WTC11 (cell line): ENCODE results near the gene SCYGR7. TPM values are rescaled to one million over a fixed set of nuclear protein-coding genes. Genes with fewer than 3 reads are reported as not detected.
"Not testable (repeated sequence)": the region's sequence is repeated elsewhere in the genome, so short reads cannot be mapped to it uniquely, and the experiment has no call there.

ENCODE experiments used
- ATAC-seq: fragments of 200-7000 bp; cut with Tn5 transposase; 2 replicates; pipeline ENCODE4 v1.10.0; 2021; ENCODE audit warnings: mild to moderate bottlenecking, moderate library complexity
- CTCF ChIA-PET: fragments of 300-600 bp; sonication (Branson Sonifier 250); formaldehyde crosslinking; loops from one replicate; lab custom pipeline; 2021; ENCODE audit warnings: antibody characterized with exemption; lab: Charles Lee
- POLR2A ChIA-PET: fragments of 350-600 bp; sonication (Branson Sonifier 250); formaldehyde crosslinking; loops from one replicate; lab custom pipeline; 2021; ENCODE audit warnings: antibody characterized with exemption; lab: Charles Lee
- DNase-seq: peaks from one replicate; pipeline ENCODE4 v3.0.0; 2021; ENCODE audit warnings: low spot score
- H3K27ac Mint-ChIP-seq: 2 replicates; pipeline ENCODE4 v1.8.0; 2021; ENCODE audit warnings: mixed read lengths
- H3K27me3 Mint-ChIP-seq: 2 replicates; pipeline ENCODE4 v1.8.0; 2021; ENCODE audit warnings: low read depth, mild to moderate bottlenecking, moderate library complexity, mixed read lengths
- H3K36me3 Mint-ChIP-seq: 2 replicates; pipeline ENCODE4 v1.8.0; 2021; ENCODE audit warnings: mixed read lengths
- H3K4me1 Mint-ChIP-seq: 2 replicates; pipeline ENCODE4 v1.8.0; 2022; ENCODE audit warnings: mixed read lengths
- H3K4me3 Mint-ChIP-seq: 2 replicates; pipeline ENCODE4 v1.8.0; 2021; ENCODE audit warnings: mild to moderate bottlenecking, moderate library complexity, mixed read lengths
- H3K9me3 Mint-ChIP-seq: 2 replicates; pipeline ENCODE4 v1.8.0; 2021; ENCODE audit warnings: mixed read lengths
- EMX1 ChIP-seq: fragments of 250-450 bp; sonication (Bioruptor Pico); IDR thresholded peaks from 2 replicates; pipeline ENCODE4 v1.8.0; 2021; ENCODE audit warnings: mild to moderate bottlenecking
- ERG ChIP-seq: fragments of 250-450 bp; sonication (Bioruptor Pico); IDR thresholded peaks from 2 replicates; pipeline ENCODE4 v1.8.0; 2021; ENCODE audit warnings: mild to moderate bottlenecking
- ESRRA ChIP-seq: sonication (generic); formaldehyde crosslinking; IDR thresholded peaks from 2 replicates; pipeline ENCODE4 v1.8.1; 2022; ENCODE audit warnings: mild to moderate bottlenecking, missing genetic modification reagents, borderline replicate concordance
- FOXJ3 ChIP-seq: sonication (generic); formaldehyde crosslinking; IDR thresholded peaks from 2 replicates; pipeline ENCODE4 v1.9.0; 2021; ENCODE audit warnings: missing genetic modification reagents, mild to moderate bottlenecking, borderline replicate concordance
- GABPB1 ChIP-seq: sonication (generic); formaldehyde crosslinking; IDR thresholded peaks from 2 replicates; pipeline ENCODE4 v1.8.1; 2023; ENCODE audit warnings: mild to moderate bottlenecking, missing genetic modification reagents
- MAX ChIP-seq: sonication (generic); formaldehyde crosslinking; IDR thresholded peaks from 2 replicates; pipeline ENCODE4 v1.8.0; 2022; ENCODE audit warnings: mild to moderate bottlenecking, missing genetic modification reagents
- OVOL2 ChIP-seq: fragments of 250-450 bp; sonication (Bioruptor Pico); IDR thresholded peaks from 2 replicates; pipeline ENCODE4 v1.9.0; 2021; ENCODE audit warnings: mild to moderate bottlenecking, borderline replicate concordance
- PRDM15 ChIP-seq: sonication (generic); formaldehyde crosslinking; IDR thresholded peaks from 2 replicates; pipeline ENCODE4 v1.8.0; 2022; ENCODE audit warnings: missing genetic modification reagents
- RELA ChIP-seq: sonication (generic); formaldehyde crosslinking; IDR thresholded peaks from 2 replicates; pipeline ENCODE4 v1.8.1; 2022; ENCODE audit warnings: missing genetic modification reagents, mild to moderate bottlenecking, borderline replicate concordance
- SMAD3 ChIP-seq: sonication (generic); formaldehyde crosslinking; IDR thresholded peaks from 2 replicates; pipeline ENCODE4 v1.8.0; 2022; ENCODE audit warnings: missing genetic modification reagents, mild to moderate bottlenecking, borderline replicate concordance
- SP1 ChIP-seq: sonication (generic); formaldehyde crosslinking; conservative IDR thresholded peaks from 2 replicates; pipeline ENCODE4 v1.8.1; 2022; ENCODE audit warnings: missing genetic modification reagents
- TEAD1 ChIP-seq: sonication (generic); formaldehyde crosslinking; IDR thresholded peaks from 2 replicates; pipeline ENCODE4 v1.8.0; 2022; ENCODE audit warnings: mild to moderate bottlenecking, missing genetic modification reagents
- USF1 ChIP-seq: sonication (generic); formaldehyde crosslinking; IDR thresholded peaks from 2 replicates; pipeline ENCODE4 v1.8.0; 2022; ENCODE audit warnings: mild to moderate bottlenecking, missing genetic modification reagents
- USF2 ChIP-seq: sonication (generic); formaldehyde crosslinking; IDR thresholded peaks from 2 replicates; pipeline ENCODE4 v1.8.1; 2023; ENCODE audit warnings: mild to moderate bottlenecking, missing genetic modification reagents, moderate library complexity
- ZBTB21 ChIP-seq: sonication (generic); formaldehyde crosslinking; IDR thresholded peaks from 2 replicates; pipeline ENCODE4 v1.8.1; 2023; ENCODE audit warnings: mild to moderate bottlenecking, missing genetic modification reagents, borderline replicate concordance
- ZNF138 ChIP-seq: sonication (generic); formaldehyde crosslinking; conservative IDR thresholded peaks from 2 replicates; pipeline ENCODE4 v1.8.1; 2022; ENCODE audit warnings: mild to moderate bottlenecking, moderate library complexity, missing genetic modification reagents
- ZNF219 ChIP-seq: sonication (generic); formaldehyde crosslinking; IDR thresholded peaks from 2 replicates; pipeline ENCODE4 v1.8.0; 2023; ENCODE audit warnings: missing genetic modification reagents, mild to moderate bottlenecking, borderline replicate concordance
- ZNF232 ChIP-seq: sonication (generic); formaldehyde crosslinking; IDR thresholded peaks from 2 replicates; pipeline ENCODE4 v1.8.0; 2022; ENCODE audit warnings: mild to moderate bottlenecking, missing genetic modification reagents
- ZNF416 ChIP-seq: fragments of 250-450 bp; sonication (Bioruptor Pico); IDR thresholded peaks from 2 replicates; pipeline ENCODE4 v1.9.0; 2021; ENCODE audit warnings: mild to moderate bottlenecking, inconsistent platforms
- total RNA-seq: library from RNA; stranded (reverse); gene quantifications from 3 replicates; pipeline ENCODE4 v1.2.3, GENCODE V29; 2021
- TF ChIP-seq, protein P1 (sequence below): sonication (generic); formaldehyde crosslinking; IDR thresholded peaks from 2 replicates; pipeline ENCODE4 v1.8.1; 2022; ENCODE audit warnings: low read depth, mild to moderate bottlenecking, moderate library complexity, missing genetic modification reagents, borderline replicate concordance
- TF ChIP-seq, protein P2 (sequence below): fragments of 200-600 bp; IDR thresholded peaks from 2 replicates; pipeline ENCODE4 v1.8.0; 2022; ENCODE audit warnings: antibody characterized with exemption
- TF ChIP-seq, protein P3 (sequence below): sonication (generic); formaldehyde crosslinking; IDR thresholded peaks from 2 replicates; pipeline ENCODE4 v1.8.0; 2022; ENCODE audit warnings: mild to moderate bottlenecking, missing genetic modification reagents

The SCYGR7 gene
- total RNA-seq, 1 experiment from 2014 or later = not detected

DNA sequence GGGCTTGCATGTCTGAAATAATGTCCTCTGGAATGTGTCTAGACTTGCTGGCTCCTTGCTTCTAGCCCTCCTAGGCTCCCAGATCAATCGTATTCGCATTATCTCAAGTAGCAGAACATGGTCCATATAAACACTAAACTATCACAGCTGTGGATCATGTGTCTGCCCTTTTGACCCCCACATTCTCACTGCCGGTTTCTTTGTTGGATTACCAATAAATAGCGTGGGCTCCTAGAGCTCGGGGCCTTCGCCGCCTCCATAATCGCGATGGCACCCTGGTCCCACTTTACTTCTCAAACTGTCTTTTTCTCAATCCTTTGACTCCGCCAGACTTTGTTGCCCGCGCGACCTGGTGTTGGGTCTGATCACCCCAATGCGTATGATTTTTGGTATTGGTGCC lies 11.2 kb downstream of the SCYGR7 start (continued):
- TF ChIP-seq ZBTB21 = no peak
- TF ChIP-seq GABPB1 (CRISPR knock-in tag) = no peak
- TF ChIP-seq ZNF138 (CRISPR knock-in tag) = no peak
- TF ChIP-seq ESRRA = no peak
- TF ChIP-seq, protein P1, sequence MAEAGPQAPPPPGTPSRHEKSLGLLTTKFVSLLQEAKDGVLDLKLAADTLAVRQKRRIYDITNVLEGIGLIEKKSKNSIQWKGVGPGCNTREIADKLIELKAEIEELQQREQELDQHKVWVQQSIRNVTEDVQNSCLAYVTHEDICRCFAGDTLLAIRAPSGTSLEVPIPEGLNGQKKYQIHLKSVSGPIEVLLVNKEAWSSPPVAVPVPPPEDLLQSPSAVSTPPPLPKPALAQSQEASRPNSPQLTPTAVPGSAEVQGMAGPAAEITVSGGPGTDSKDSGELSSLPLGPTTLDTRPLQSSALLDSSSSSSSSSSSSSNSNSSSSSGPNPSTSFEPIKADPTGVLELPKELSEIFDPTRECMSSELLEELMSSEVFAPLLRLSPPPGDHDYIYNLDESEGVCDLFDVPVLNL (CRISPR knock-in tag) = no peak

GRCh38 chr2:227740705-227741104 lies 12.6 kb downstream of the SCYGR7 start:
- ChIA-PET POLR2A (interaction anchor here (0.7 to 1.0 kb wide), 3 partner anchors 23 to 1709 kb away, joined by 3 to 5 read pairs (median 3); partner anchors contain the start of gene SLC19A3), CTCF (interaction anchor here (0.6 to 2.2 kb wide), 19 partner anchors 15 to 1509 kb away, joined by 3 to 25 read pairs (median 4); partner anchors contain the start of gene SLC19A3)
- H3K27ac Mint-ChIP-seq, H3K4me3 Mint-ChIP-seq, H3K36me3 Mint-ChIP-seq, H3K9me3 Mint-ChIP-seq, H3K27me3 Mint-ChIP-seq: not testable (repeated sequence)
- DNase-seq (peak; percentile 71), ATAC-seq (peak; percentile 77)
- TF ChIP-seq USF1 (peak; percentile 50; the same call in 1 of the 2 replicates), USF2 (CRISPR knock-in tag) (peak; percentile 34; the same call in 1 of the 2 replicates), MAX (CRISPR knock-in tag) (peak; percentile 28; the same call in 1 of the 2 replicates)
- TF ChIP-seq, protein P2, sequence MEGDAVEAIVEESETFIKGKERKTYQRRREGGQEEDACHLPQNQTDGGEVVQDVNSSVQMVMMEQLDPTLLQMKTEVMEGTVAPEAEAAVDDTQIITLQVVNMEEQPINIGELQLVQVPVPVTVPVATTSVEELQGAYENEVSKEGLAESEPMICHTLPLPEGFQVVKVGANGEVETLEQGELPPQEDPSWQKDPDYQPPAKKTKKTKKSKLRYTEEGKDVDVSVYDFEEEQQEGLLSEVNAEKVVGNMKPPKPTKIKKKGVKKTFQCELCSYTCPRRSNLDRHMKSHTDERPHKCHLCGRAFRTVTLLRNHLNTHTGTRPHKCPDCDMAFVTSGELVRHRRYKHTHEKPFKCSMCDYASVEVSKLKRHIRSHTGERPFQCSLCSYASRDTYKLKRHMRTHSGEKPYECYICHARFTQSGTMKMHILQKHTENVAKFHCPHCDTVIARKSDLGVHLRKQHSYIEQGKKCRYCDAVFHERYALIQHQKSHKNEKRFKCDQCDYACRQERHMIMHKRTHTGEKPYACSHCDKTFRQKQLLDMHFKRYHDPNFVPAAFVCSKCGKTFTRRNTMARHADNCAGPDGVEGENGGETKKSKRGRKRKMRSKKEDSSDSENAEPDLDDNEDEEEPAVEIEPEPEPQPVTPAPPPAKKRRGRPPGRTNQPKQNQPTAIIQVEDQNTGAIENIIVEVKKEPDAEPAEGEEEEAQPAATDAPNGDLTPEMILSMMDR = peak; percentile 40; the same call in 1 of the 2 replicates
- peaks cover 11% of the 10 kb centered on the region for H3K4me1 Mint-ChIP-seq

DNA sequence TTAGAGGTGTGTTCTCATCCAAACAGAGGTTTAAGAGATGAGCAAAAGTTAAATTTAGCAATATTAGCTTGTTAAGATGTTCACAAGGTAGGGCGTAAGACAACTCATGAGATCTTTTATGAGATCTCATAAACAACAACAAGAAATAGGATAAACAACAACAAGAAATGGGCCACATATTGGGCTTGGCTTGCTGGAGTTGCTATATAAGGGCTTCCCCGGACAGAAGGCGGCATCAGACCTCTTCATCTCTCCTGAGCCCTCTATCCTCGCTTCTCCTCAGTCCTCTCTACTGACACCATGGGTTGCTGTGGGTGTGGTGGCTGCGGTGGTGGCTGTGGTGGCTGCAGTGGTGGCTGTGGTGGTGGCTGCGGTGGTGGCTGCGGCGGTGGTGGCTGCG lies 17.5 kb downstream of the SCYGR7 start, which contains the start of gene SCYGR8:
TSS of gene SCYGR8 (plus strand) at position 301 of the 400 bp plus-strand sequence. CDS start at position 301, 0 bp downstream.
- Mint-ChIP-seq H3K4me1 (0 out of 2 replicates have a peak, but pooled peaks cover 2% of the 10 kb centered on the region), H3K4me3 (no peak within 1 kb of the TSS), H3K27me3 (no peaks in the 10 kb centered on the region), H3K27ac (no peak within 1 kb of the TSS), H3K36me3 (no peaks in the 10 kb centered on the region), H3K9me3 (no peaks in the 10 kb centered on the region)
- ATAC-seq (no peak), DNase-seq (no peak)
- POLR2A ChIA-PET = no interaction called here
- CTCF ChIA-PET = interaction anchor here (1.2 kb wide), 1 partner anchor 20 kb away, joined by 3 read pairs; no protein-coding TSS in a partner anchor
- TF ChIP-seq OVOL2 (no peak), SMAD3 (no peak), ERG (CRISPR knock-in tag) (no peak), ZNF232 (no peak), EMX1 (CRISPR knock-in tag) (no peak), PRDM15 (CRISPR knock-in tag) (no peak), TEAD1 (CRISPR knock-in tag) (no peak), ZNF219 (CRISPR knock-in tag) (no peak), ZNF416 (CRISPR knock-in tag) (no peak), SP1 (CRISPR knock-in tag) (no peak), FOXJ3 (CRISPR knock-in tag) (no peak), RELA (CRISPR knock-in tag) (no peak)
- TF ChIP-seq, protein P3, sequence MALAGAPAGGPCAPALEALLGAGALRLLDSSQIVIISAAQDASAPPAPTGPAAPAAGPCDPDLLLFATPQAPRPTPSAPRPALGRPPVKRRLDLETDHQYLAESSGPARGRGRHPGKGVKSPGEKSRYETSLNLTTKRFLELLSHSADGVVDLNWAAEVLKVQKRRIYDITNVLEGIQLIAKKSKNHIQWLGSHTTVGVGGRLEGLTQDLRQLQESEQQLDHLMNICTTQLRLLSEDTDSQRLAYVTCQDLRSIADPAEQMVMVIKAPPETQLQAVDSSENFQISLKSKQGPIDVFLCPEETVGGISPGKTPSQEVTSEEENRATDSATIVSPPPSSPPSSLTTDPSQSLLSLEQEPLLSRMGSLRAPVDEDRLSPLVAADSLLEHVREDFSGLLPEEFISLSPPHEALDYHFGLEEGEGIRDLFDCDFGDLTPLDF (CRISPR knock-in tag) = no peak
